OCI-LY3 (cell line): ENCODE measurements around the gene PLCB4.

Experiments
- H2AFZ ChIP-seq: fragments of 200-600, 300-600 bp; shearing (Covaris generic); 2 replicates; pipeline ENCODE4 v1.6.0; 2014; ENCODE audit warnings: antibody characterized with exemption, low read depth, low read length
- H3K27ac ChIP-seq: fragments of 200-600, 300-600 bp; sonication (generic); 2 replicates; pipeline ENCODE4 v1.5.1; 2014; ENCODE audit warnings: mild to moderate bottlenecking, low read length, moderate library complexity, mixed read lengths
- H3K27me3 ChIP-seq: fragments of 200-600, 300-600 bp; sonication (generic); 2 replicates; pipeline ENCODE4 v1.6.1; 2014; ENCODE audit warnings: low read depth, low read length, mixed read lengths
- H3K36me3 ChIP-seq: fragments of 200-600, 300-600 bp; sonication (generic); replicated peaks from 2 replicates; pipeline ENCODE3; 2014; ENCODE audit warnings: low read depth, low read length, mixed read lengths
- H3K4me1 ChIP-seq: fragments of 300-600, 200-600 bp; sonication (generic); 2 replicates; pipeline ENCODE4 v1.6.1; 2014; ENCODE audit warnings: low read length, mixed read lengths
- H3K4me2 ChIP-seq: fragments of 200-600, 300-600 bp; sonication (generic); 2 replicates; pipeline ENCODE4 v1.6.1; 2014; ENCODE audit warnings: low read length, mixed read lengths
- H3K4me3 ChIP-seq: fragments of 300-600, 200-600 bp; sonication (generic); 2 replicates; pipeline ENCODE4 v1.5.1; 2014; ENCODE audit warnings: antibody characterized with exemption, mild to moderate bottlenecking, low read length, moderate library complexity
- H3K79me2 ChIP-seq: fragments of 300-600, 200-600 bp; shearing (Covaris generic); 2 replicates; pipeline ENCODE4 v1.6.1; 2014; ENCODE audit warnings: mild to moderate bottlenecking, low read length, mixed read lengths
- H3K9ac ChIP-seq: fragments of 300-600, 200-600 bp; shearing (Covaris generic); 2 replicates; pipeline ENCODE4 v1.6.0; 2014; ENCODE audit warnings: mild to moderate bottlenecking, low read length, moderate library complexity
- H3K9me3 ChIP-seq: fragments of 200-600, 300-600 bp; shearing (Covaris generic); 2 replicates; pipeline ENCODE4 v1.6.1; 2014; ENCODE audit warnings: low read length, mixed read lengths; ENCODE audit not compliant: insufficient read depth
- H4K20me1 ChIP-seq: fragments of 200-600, 300-600 bp; sonication (generic); 2 replicates; pipeline ENCODE4 v1.6.1; 2016; ENCODE audit warnings: low read length, mixed read lengths; ENCODE audit not compliant: insufficient read depth
- EZH2phosphoT487 ChIP-seq: fragments of 200-600 bp; shearing (Covaris generic); IDR thresholded peaks from 2 replicates; pipeline ENCODE4 v1.6.1; 2018; ENCODE audit warnings: antibody characterized with exemption, mixed run types, low read depth
- TF ChIP-seq, protein P1 (sequence below): fragments of 200-600, 300-600 bp; sonication (generic); IDR thresholded peaks from 2 replicates; pipeline ENCODE4 v1.5.1; 2014; ENCODE audit warnings: antibody characterized with exemption, low read length, low read depth

Gene PLCB4

DNA sequence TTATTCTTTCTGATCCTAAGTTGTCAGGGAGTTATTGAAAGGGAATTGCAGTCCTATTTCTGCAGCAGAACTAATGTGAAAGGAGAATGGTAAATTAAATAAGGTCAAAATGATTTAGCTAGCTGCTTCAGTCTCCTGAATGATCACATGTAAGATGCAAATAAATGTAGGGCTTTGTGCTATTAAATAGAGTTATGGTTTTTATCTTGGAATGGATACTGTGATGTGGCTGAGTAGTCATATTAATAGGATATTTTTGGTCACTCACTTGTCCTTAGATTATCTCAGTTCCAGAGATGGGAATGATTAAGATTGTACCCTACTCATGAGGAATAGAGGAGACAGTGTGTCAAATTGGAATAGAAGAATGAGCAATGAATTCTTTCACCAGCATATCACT lies 129.6 kb downstream of the PLCB4 start:
- H4K20me1 ChIP-seq = no peaks in the 10 kb centered on the region
- no peak for TF ChIP-seq EZH2phosphoT487
- no peaks in the 10 kb centered on the region for H3K9me3 ChIP-seq
- H3K36me3 ChIP-seq = no peaks in the 10 kb centered on the region
- H3K4me2 ChIP-seq = no peak overlapping the region
- no peak overlapping the region for H2AFZ ChIP-seq
- no peaks in the 10 kb centered on the region for H3K79me2 ChIP-seq
- H3K9ac ChIP-seq = no peak overlapping the region
- H3K27me3 ChIP-seq = no peaks in the 10 kb centered on the region
- no peak overlapping the region for H3K4me3 ChIP-seq
- H3K27ac ChIP-seq = no peak overlapping the region
- H3K4me1 ChIP-seq = no peaks in the 10 kb centered on the region

DNA sequence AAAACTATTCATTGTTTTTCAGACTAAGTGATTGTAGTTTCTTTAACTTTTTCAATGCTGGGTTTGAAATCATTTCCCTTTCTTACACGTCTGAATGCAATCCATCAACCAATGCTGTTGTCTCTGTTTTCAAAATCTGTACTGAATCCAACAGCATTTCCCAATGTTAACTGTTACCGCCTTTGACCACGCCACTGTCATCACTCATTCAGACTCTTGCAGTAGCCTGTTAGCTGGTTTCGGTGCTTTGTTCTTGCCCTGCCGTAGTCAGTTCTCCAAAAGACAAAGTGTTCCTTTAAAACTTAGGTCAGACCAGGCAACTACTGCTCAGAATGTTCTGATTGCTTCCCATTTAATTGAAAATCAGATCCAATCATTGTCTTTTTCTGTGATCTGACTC lies 131.3 kb downstream of the PLCB4 start:
- no peak for TF ChIP-seq EZH2phosphoT487
- TF ChIP-seq, protein P1, sequence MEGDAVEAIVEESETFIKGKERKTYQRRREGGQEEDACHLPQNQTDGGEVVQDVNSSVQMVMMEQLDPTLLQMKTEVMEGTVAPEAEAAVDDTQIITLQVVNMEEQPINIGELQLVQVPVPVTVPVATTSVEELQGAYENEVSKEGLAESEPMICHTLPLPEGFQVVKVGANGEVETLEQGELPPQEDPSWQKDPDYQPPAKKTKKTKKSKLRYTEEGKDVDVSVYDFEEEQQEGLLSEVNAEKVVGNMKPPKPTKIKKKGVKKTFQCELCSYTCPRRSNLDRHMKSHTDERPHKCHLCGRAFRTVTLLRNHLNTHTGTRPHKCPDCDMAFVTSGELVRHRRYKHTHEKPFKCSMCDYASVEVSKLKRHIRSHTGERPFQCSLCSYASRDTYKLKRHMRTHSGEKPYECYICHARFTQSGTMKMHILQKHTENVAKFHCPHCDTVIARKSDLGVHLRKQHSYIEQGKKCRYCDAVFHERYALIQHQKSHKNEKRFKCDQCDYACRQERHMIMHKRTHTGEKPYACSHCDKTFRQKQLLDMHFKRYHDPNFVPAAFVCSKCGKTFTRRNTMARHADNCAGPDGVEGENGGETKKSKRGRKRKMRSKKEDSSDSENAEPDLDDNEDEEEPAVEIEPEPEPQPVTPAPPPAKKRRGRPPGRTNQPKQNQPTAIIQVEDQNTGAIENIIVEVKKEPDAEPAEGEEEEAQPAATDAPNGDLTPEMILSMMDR = no peak
- no peak overlapping the region for H2AFZ ChIP-seq
- H3K27me3 ChIP-seq = no peaks in the 10 kb centered on the region
- H3K27ac ChIP-seq = no peak overlapping the region
- H4K20me1 ChIP-seq = no peaks in the 10 kb centered on the region
- H3K4me2 ChIP-seq = no peak overlapping the region
- H3K9ac ChIP-seq = no peak overlapping the region
- no peak overlapping the region for H3K4me3 ChIP-seq
- H3K36me3 ChIP-seq = no peaks in the 10 kb centered on the region
- H3K79me2 ChIP-seq = no peaks in the 10 kb centered on the region
- H3K4me1 ChIP-seq = no peaks in the 10 kb centered on the region
- H3K9me3 ChIP-seq = no peaks in the 10 kb centered on the region

GRCh38 chr20:9200620-9201019 lies 131.7 kb downstream of the PLCB4 start:
- Histone ChIP-seq H4K20me1 (no peaks in the 10 kb centered on the region), H3K4me3 (no peak overlapping the region), H3K4me2 (no peak overlapping the region), H3K27ac (no peak overlapping the region), H3K27me3 (no peaks in the 10 kb centered on the region), H2AFZ (no peak overlapping the region), H3K9ac (no peak overlapping the region), H3K9me3 (no peaks in the 10 kb centered on the region), H3K4me1 (no peaks in the 10 kb centered on the region), H3K36me3 (no peaks in the 10 kb centered on the region), H3K79me2 (no peaks in the 10 kb centered on the region)
- TF ChIP-seq, protein P1 = no peak
- TF ChIP-seq EZH2phosphoT487 = no peak

DNA sequence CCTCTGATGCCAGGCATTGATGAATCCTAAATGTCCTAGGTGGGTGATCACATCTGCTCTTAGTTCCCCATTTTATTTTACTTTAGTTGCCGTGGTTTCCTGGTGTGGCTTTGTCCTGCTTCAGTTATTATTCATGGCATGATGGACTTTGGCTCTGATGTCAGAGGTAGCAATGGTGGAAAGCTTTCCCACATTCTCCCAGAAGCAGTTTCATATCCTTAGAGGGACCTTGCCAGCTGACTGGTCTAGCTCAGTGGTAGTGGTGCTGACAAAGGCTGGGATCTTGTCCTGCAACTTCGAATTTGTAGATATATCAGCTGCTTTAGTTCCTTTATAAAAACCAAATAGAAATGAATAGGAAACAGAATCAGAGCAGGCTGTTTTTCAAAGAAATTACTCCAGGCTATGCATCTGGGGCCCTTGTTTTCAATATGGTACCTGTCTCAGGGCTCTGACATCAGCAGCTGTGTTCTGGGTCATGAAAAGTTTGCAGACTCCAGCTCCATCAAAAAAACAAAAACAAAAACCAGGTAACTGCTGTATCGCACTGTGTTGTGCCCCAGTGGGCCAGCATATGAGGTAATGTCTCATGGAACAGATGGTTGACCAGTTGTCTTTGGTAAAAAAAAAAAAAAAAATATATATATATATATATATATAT lies 133.7 kb downstream of the PLCB4 start:
- H3K9me3 ChIP-seq = no peaks in the 10 kb centered on the region
- H3K27ac ChIP-seq = no peak overlapping the region
- no peak overlapping the region for H3K4me2 ChIP-seq
- no peaks in the 10 kb centered on the region for H4K20me1 ChIP-seq
- no peak overlapping the region for H3K9ac ChIP-seq
- H3K27me3 ChIP-seq = no peaks in the 10 kb centered on the region
- H3K4me3 ChIP-seq = no peak overlapping the region
- no peaks in the 10 kb centered on the region for H3K79me2 ChIP-seq
- no peaks in the 10 kb centered on the region for H3K36me3 ChIP-seq
- no peak for TF ChIP-seq EZH2phosphoT487
- TF ChIP-seq, protein P1 = no peak
- H3K4me1 ChIP-seq = no peaks in the 10 kb centered on the region
- H2AFZ ChIP-seq = no peak overlapping the region

DNA sequence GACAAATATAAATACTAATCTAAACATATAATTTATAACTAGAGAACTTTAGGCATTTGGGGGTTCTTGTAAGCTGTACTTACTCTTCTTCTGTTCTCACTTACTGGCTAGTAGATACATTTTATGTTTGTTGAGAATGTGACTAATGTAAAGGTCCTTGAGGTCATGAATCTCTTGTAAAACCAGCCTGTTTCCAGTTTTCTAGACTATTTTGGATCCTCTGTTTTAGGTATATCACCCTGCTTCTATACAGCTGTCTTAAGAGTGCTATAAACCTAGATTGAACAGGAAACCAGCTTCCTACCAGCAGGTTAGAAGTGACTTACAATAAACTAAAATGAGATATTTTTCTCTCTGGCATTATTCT lies 134.2 kb downstream of the PLCB4 start:
- H4K20me1 ChIP-seq = no peaks in the 10 kb centered on the region

More for the DNA sequence above, 134.2 kb downstream of the PLCB4 start:
- H3K79me2 ChIP-seq = no peaks in the 10 kb centered on the region
- no peaks in the 10 kb centered on the region for H3K9me3 ChIP-seq
- H3K36me3 ChIP-seq = no peaks in the 10 kb centered on the region
- no peak overlapping the region for H3K4me2 ChIP-seq
- TF ChIP-seq, protein P1 = no peak
- no peak for TF ChIP-seq EZH2phosphoT487
- no peaks in the 10 kb centered on the region for H3K27me3 ChIP-seq
- no peak overlapping the region for H3K4me3 ChIP-seq
- no peaks in the 10 kb centered on the region for H3K4me1 ChIP-seq
- H2AFZ ChIP-seq = no peak overlapping the region
- no peak overlapping the region for H3K27ac ChIP-seq
- H3K9ac ChIP-seq = no peak overlapping the region
